CD14-positive monocyte (primary cell): Measurements from ENCODE around the gene HOXD8. TPM values are rescaled to one million over a fixed set of nuclear protein-coding genes. Genes with fewer than 3 reads are reported as not detected.

ENCODE experiments used
- DNase-seq, 3 donors: peaks; one replicate each; pipeline ENCODE4 v3.0.0-alpha.2; 2011 to 2022
- H2AFZ ChIP-seq: 2 replicates; pipeline ENCODE4 v1.6.0; 2012; ENCODE audit warnings: mild to moderate bottlenecking, low read depth, low read length, inconsistent platforms; ENCODE audit not compliant: insufficient read depth, poor library complexity, severe bottlenecking
- H3K27ac ChIP-seq, 2 donors: 1 replicate in 1 of 2; 2 replicates in 1 of 2; pipeline ENCODE4 v1.5.1; 2012 to 2013; ENCODE audit warnings: low read length in 2 of 2, control low read depth in 1 of 2, inconsistent platforms in 1 of 2, low read depth in 1 of 2, mild to moderate bottlenecking in 1 of 2
- H3K27me3 ChIP-seq, 2 donors: one replicate each; pipeline versions ENCODE4 v1.6.0 to v1.6.1; 2011 to 2013; ENCODE audit warnings: low read length in 2 of 2; ENCODE audit not compliant: control insufficient read depth in 2 of 2, insufficient read depth in 2 of 2
- H3K36me3 ChIP-seq, 2 donors: replicated peaks in 1 of 2; 1 replicate in 1 of 2; 2 replicates in 1 of 2; pipeline versions ENCODE4 v1.5.1 to v1.6.1; 2012 to 2013; ENCODE audit warnings: low read length in 2 of 2, control low read depth in 1 of 2, inconsistent platforms in 1 of 2, mild to moderate bottlenecking in 1 of 2; ENCODE audit not compliant: insufficient read depth in 2 of 2, control insufficient read depth in 1 of 2
- H3K4me1 ChIP-seq, 2 donors: 1 replicate in 1 of 2; 2 replicates in 1 of 2; pipeline versions ENCODE4 v1.5.1 to v1.6.1; 2012 to 2013; ENCODE audit warnings: low read length in 2 of 2, control low read depth in 1 of 2, inconsistent platforms in 1 of 2, mild to moderate bottlenecking in 1 of 2, moderate library complexity in 1 of 2; ENCODE audit not compliant: insufficient read depth in 2 of 2, control insufficient read depth in 1 of 2
- H3K4me2 ChIP-seq: replicated peaks from 2 replicates; pipeline ENCODE3; 2012; ENCODE audit warnings: low read length, moderate library complexity, mild to moderate bottlenecking; ENCODE audit not compliant: poor library complexity, severe bottlenecking; ENCODE audit errors: extremely low read depth
- H3K4me3 ChIP-seq, 3 experiments: fragments of 200-600 bp in 1 of 3; sonication (generic) in 1 of 3; replicated peaks in 1 of 3; 1 replicate in 2 of 3; 2 replicates in 1 of 3; pipeline ENCODE4 v1.5.1; 2011 to 2013; ENCODE audit warnings: low read length in 3 of 3, mild to moderate bottlenecking in 3 of 3, control low read depth in 2 of 3, low read depth in 2 of 3, inconsistent platforms in 1 of 3, moderate library complexity in 1 of 3
- H3K79me2 ChIP-seq: 2 replicates; pipeline ENCODE4 v1.6.0; 2012; ENCODE audit warnings: mild to moderate bottlenecking, control low read depth, inconsistent platforms, low read length, moderate library complexity; ENCODE audit not compliant: insufficient read depth
- H3K9ac ChIP-seq: 2 replicates; pipeline ENCODE4 v1.6.0; 2017; ENCODE audit warnings: low read length, mild to moderate bottlenecking; ENCODE audit not compliant: insufficient read depth, poor library complexity, severe bottlenecking
- H3K9me3 ChIP-seq, 2 donors: replicated peaks in 1 of 2; 1 replicate in 1 of 2; 2 replicates in 1 of 2; pipeline versions ENCODE4 v1.5.1 to v1.6.1; 2012 to 2013; ENCODE audit warnings: low read length in 2 of 2, control low read depth in 1 of 2; ENCODE audit not compliant: control insufficient read depth in 1 of 2, insufficient read depth in 1 of 2
- H4K20me1 ChIP-seq: 2 replicates; pipeline ENCODE4 v1.6.0; 2012; ENCODE audit warnings: mild to moderate bottlenecking, low read length, control low read depth, moderate library complexity; ENCODE audit not compliant: insufficient read depth
- H3K27ac Mint-ChIP-seq, 7 donors: one replicate each; pipeline ENCODE4 v1.8.0; 2020; ENCODE audit warnings: mild to moderate bottlenecking in 7 of 7, mixed read lengths in 7 of 7, moderate library complexity in 6 of 7, inconsistent platforms in 2 of 7
- H3K27me3 Mint-ChIP-seq, 3 donors: one replicate each; pipeline ENCODE4 v1.8.0; 2021 to 2022; ENCODE audit warnings: low read depth in 3 of 3, mild to moderate bottlenecking in 3 of 3, mixed read lengths in 3 of 3, moderate library complexity in 3 of 3, inconsistent platforms in 1 of 3
- H3K36me3 Mint-ChIP-seq, 2 donors: one replicate each; pipeline ENCODE4 v1.8.0; 2020; ENCODE audit warnings: mixed read lengths in 2 of 2, inconsistent platforms in 1 of 2, mild to moderate bottlenecking in 1 of 2
- H3K4me1 Mint-ChIP-seq: one replicate; pipeline ENCODE4 v1.8.0; 2020; ENCODE audit warnings: mild to moderate bottlenecking, mixed read lengths
- H3K4me3 Mint-ChIP-seq, 2 donors: one replicate each; pipeline ENCODE4 v1.8.0; 2020; ENCODE audit warnings: mild to moderate bottlenecking in 2 of 2, mixed read lengths in 2 of 2, moderate library complexity in 1 of 2
- H3K9me3 Mint-ChIP-seq, 7 donors: one replicate each; pipeline ENCODE4 v1.8.0; 2020 to 2022; ENCODE audit warnings: mixed read lengths in 7 of 7, mild to moderate bottlenecking in 6 of 7, moderate library complexity in 6 of 7, inconsistent platforms in 2 of 7
- CTCF ChIP-seq: fragments of 200-600 bp; IDR thresholded peaks from one replicate; pipeline ENCODE4 v1.8.0; 2022; ENCODE audit warnings: antibody characterized with exemption, mild to moderate bottlenecking
- WGBS: methylation state at CpG from one replicate; pipeline ENCODE4 v1.1.5; 2013; ENCODE audit warnings: missing lambda C conversion rate; ENCODE audit not compliant: insufficient coverage; 5-methylcytosine and 5-hydroxymethylcytosine counted together
- intact Hi-C, 2 donors: fragments of 100-400 bp; cut with micrococcal nuclease; formaldehyde crosslinking; loops; one replicate each; pipeline versions ENCODE4 v1.15.0 to v1.15.1; 2023
- polyA plus RNA-seq, 3 donors: library from polyadenylated mRNA; depleted of rRNA in 1 of 3; unstranded in 2 of 3; stranded (reverse) in 1 of 3; fragments of 300-500 nt in 2 of 3; fragments of >200 nt in 1 of 3; fragmentation: Illumina TruSeq in 2 of 3; gene quantifications; 1 replicate in 2 of 3; 2 replicates in 1 of 3; pipeline ENCODE4 v1.2.3, GENCODE V29; 2012 to 2021

The HOXD8 gene
- polyA plus RNA-seq, 3 donors, result not detected

GRCh38 chr2:176126929-176127773 lies 2.4 kb upstream of the HOXD8 start:
- Histone ChIP-seq H2AFZ (no peak overlapping the region), H3K27ac (no peak overlapping the region), H3K4me3 (no peak overlapping the region), H3K9ac (no peak overlapping the region), H3K9me3 (peaks cover 0 to 53% of the 10 kb centered on the region in 2 donors), H3K4me1 (peaks cover 11 to 33% of the 10 kb centered on the region in 2 donors), H3K79me2 (no peaks in the 10 kb centered on the region), H3K36me3 (no peaks in the 10 kb centered on the region), H3K27me3 (peaks cover 82 to 91% of the 10 kb centered on the region in 2 donors), H4K20me1 (no peaks in the 10 kb centered on the region), H3K4me2 (no peak overlapping the region)
- Mint-ChIP-seq H3K4me1 (peaks cover 33% of the 10 kb centered on the region), H3K27ac (no peak overlapping the region), H3K36me3 (peaks cover 0 to 21% of the 10 kb centered on the region in 2 donors), H3K9me3 (peaks cover 0 to 35% (median 20%) of the 10 kb centered on the region in 7 donors), H3K4me3 (peak overlapping the region in 1 of 2 donors; percentile 61), H3K27me3 (peaks cover 91 to 98% (median 91%) of the 10 kb centered on the region in 3 donors)
- TF ChIP-seq CTCF, result peak; percentile 90
- WGBS, result 7% methylated on average over 2 of the region's 13 CpGs
- peak; percentile 38 to 58 (median 55) for DNase-seq
- intact Hi-C loops, result loop anchor here (2.0 to 5.0 kb wide), 4 partner anchors 330 to 1020 kb away; no protein-coding TSS in a partner anchor

GRCh38 chr2:176127774-176128072 lies 1.8 kb upstream of the HOXD8 start:
- intact Hi-C loops, result loop anchor here (2.0 to 5.0 kb wide), 4 partner anchors 329 to 1020 kb away; no protein-coding TSS in a partner anchor

More at GRCh38 chr2:176127774-176128072, 1.8 kb upstream of the HOXD8 start:
- Histone ChIP-seq H3K27ac (no peak overlapping the region), H3K79me2 (no peaks in the 10 kb centered on the region), H3K4me1 (peaks cover 10 to 33% of the 10 kb centered on the region in 2 donors), H3K9ac (no peak overlapping the region), H3K4me3 (no peak overlapping the region), H2AFZ (no peak overlapping the region), H3K9me3 (peaks cover 0 to 58% of the 10 kb centered on the region in 2 donors), H3K4me2 (no peak overlapping the region), H3K27me3 (peaks cover 88 to 91% of the 10 kb centered on the region in 2 donors), H3K36me3 (no peaks in the 10 kb centered on the region), H4K20me1 (no peaks in the 10 kb centered on the region)
- TF ChIP-seq CTCF, result no peak
- peaks cover 91 to 98% (median 91%) of the 10 kb centered on the region in 3 donors for H3K27me3 Mint-ChIP-seq
- no peak for DNase-seq
- H3K36me3 Mint-ChIP-seq, result peaks cover 0 to 20% of the 10 kb centered on the region in 2 donors
- H3K27ac Mint-ChIP-seq, result no peak overlapping the region
- H3K4me1 Mint-ChIP-seq, result peaks cover 35% of the 10 kb centered on the region
- H3K9me3 Mint-ChIP-seq, result peaks cover 0 to 36% (median 17%) of the 10 kb centered on the region in 7 donors
- 20% methylated on average over 2 of the region's 4 CpGs for WGBS
- peak overlapping the region in 1 of 2 donors; percentile 61 for H3K4me3 Mint-ChIP-seq
